Measurements from ENCODE around the gene PACSIN3.

PACSIN3 gene

DNA sequence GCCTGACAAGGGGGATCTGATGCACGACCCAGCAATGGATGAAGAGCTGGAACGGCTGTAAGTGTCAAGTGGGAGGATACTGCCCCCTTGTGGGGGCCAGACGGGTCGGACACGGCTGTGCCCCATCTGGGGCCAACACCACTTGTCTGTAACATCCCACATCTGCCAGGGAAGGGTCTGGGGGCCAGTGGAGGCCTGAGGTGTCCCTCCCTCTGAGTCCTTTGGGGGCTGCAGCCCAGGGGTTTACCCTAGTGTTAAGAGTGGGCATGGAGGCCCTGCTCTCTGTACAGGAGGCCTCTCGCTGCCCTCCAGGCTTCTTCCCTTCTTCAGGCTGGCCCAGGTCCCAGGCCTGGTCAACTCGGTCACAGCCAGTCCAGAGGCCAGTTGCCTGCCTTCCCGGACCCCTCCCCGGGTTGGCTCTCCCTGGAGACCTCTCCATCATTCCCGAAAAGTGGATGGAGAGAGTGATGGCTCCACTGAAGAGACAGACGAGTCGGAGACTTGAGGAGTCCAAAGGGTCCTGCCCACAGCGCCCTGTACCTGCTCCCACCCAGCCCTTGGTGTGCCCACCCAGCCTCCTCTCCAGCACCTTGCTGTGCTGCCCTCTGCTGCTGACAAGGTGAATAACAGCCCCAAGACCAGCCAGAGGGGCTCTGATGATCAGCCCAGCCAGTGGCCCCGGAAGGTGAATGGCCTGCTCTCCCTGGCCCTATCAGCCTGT, 24.9 kb downstream of the PACSIN3 start:
- peak; percentile 77 to 80 for DNase-seq (ENCODE audit: low read depth in 2 of 2)
- H3K4me3 ChIP-seq (replicated peaks in 1 of 2; ENCODE audit: low read depth in 2 of 2, low read length in 2 of 2), result no peak overlapping the region
- peak; percentile 83 for TF ChIP-seq CTCF (IDR thresholded peaks at IDR 0.05; ENCODE audit: low read depth, low read length)

DNA sequence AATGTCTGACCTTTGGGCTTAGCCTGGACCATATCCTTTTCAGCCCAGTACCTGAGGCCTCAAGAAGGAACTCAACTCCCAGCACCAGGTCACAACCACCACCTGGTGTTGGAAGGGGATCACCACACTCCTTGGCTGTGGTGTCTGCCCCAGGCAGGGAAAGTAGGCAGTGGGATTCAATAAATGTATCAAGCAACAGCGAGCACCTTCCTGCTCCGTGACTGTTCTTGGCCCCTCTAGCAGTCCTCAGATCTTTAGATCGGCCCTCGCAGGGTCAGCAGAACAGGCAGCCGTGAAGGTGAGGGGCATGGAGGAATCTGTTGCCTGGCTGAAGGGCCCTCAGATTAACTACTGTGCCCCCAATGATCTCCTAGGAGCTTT, 25.5 kb downstream of the PACSIN3 start:
- no peak overlapping the region for H3K4me3 ChIP-seq (replicated peaks in 1 of 2; ENCODE audit: low read depth in 2 of 2, low read length in 2 of 2)
- DNase-seq (ENCODE audit: low read depth in 2 of 2), result peak in 1 of 2 donors; percentile 12
- no peak for TF ChIP-seq CTCF (IDR thresholded peaks at IDR 0.05; ENCODE audit: low read depth, low read length)

DNA sequence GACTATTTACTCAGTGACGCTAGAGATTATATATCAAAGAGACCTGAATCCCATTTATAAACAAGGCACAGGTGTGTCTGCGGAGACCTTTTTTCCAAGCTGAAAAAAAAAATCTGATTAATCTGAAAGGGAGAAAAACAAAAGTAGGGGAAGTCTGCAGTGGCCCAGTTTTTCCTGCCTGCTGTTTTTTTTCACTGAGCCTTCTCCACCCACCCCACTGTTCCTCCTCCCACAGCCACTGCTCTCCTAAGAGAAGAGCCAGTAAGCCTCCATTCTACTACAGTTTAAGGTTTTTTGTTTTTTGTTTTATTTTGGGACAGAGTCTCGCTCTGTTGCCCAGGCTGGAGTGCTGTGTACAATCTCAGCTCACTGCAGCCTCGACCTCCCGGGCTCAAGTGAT, 28.0 kb downstream of the PACSIN3 start:
- no peak overlapping the region for H3K4me3 ChIP-seq (replicated peaks in 1 of 2; ENCODE audit: low read depth in 2 of 2, low read length in 2 of 2)
- no peak for DNase-seq (ENCODE audit: low read depth in 2 of 2)
- TF ChIP-seq CTCF (IDR thresholded peaks at IDR 0.05; ENCODE audit: low read depth, low read length), result no peak

GRCh38 chr11:47157805-47158204, 28.4 kb downstream of the PACSIN3 start:
- DNase-seq (ENCODE audit: low read depth in 2 of 2), result no peak
- TF ChIP-seq CTCF (IDR thresholded peaks at IDR 0.05; ENCODE audit: low read depth, low read length), result no peak
- H3K4me3 ChIP-seq (replicated peaks in 1 of 2; ENCODE audit: low read depth in 2 of 2, low read length in 2 of 2), result no peak overlapping the region

- no peak for DNase-seq (ENCODE audit: low read depth in 2 of 2)
- no peak for TF ChIP-seq CTCF (IDR thresholded peaks at IDR 0.05; ENCODE audit: low read depth, low read length)
Observed at GRCh38 chr11:47156951-47157350, 29.3 kb downstream of the PACSIN3 start.

GRCh38 chr11:47156333-47156732, 29.9 kb downstream of the PACSIN3 start:
- no peak for TF ChIP-seq CTCF (IDR thresholded peaks at IDR 0.05; ENCODE audit: low read depth, low read length)
- DNase-seq (ENCODE audit: low read depth in 2 of 2), result no peak
- H3K4me3 ChIP-seq (replicated peaks in 1 of 2; ENCODE audit: low read depth in 2 of 2, low read length in 2 of 2), result no peak overlapping the region

More at GRCh38 chr11:47156951-47157350, 29.3 kb downstream of the PACSIN3 start:
- no peak overlapping the region for H3K4me3 ChIP-seq (replicated peaks in 1 of 2; ENCODE audit: low read depth in 2 of 2, low read length in 2 of 2)

DNA sequence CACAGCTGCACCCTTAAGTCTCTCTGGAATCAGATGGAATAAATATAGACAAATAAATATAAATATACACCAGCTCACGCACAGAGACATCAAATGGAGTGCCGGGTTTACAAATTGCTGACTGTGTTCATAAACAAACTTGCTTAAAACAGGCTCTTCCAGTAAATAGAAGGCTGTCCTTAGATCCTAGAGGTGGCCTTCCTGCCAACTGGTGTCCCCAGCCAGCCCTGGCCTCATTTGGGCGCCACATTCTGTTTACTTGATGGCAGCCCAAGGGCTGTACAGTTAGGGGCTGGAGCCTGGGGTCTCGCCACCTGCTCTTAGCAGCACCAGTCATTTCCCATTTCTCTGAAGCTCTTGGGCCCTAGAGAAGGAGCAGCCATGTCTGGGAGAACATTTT, 30.4 kb downstream of the PACSIN3 start:
- H3K4me3 ChIP-seq (replicated peaks in 1 of 2; ENCODE audit: low read depth in 2 of 2, low read length in 2 of 2), result no peak overlapping the region
- no peak for TF ChIP-seq CTCF (IDR thresholded peaks at IDR 0.05; ENCODE audit: low read depth, low read length)
- no peak for DNase-seq (ENCODE audit: low read depth in 2 of 2)

Data from cardiac fibroblast (primary cell).